ENCODE measurements around the gene KCNJ16.

Gene KCNJ16

DNA sequence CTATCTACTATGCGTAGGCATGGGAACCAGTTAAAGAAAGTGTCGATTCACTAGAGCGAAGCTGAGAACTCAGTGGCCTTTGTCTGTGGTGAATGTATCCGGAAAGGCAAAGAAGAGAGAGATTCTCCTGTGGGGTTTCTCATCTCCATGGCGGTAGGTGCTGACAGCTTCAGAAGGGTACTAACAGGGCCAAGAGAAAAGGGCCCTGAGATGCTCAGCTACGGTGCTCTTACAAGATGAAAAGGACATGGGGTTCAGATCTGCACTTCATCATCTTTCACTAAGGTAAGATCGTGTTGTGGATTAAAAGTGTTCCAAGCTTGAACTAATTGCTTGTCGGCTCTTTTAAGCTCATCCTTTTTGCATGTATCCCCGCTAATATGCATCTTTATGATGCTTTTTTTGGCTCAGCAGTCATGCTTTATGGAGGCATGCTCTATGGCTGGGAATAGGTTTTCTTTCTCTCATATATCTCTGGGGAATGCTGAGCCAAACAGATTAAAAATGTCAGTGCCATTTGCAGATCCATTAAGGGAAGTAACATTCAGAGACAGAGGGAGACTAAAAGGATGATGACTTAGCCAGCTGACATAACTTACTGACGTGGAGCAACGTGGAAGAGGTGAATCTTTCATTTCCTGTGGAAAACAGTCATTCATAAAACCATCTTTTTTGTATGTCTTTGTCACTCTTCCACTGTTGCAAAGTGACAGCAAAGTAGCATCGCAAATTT is 29.9 kb downstream of the KCNJ16 start:
- no peaks in the 10 kb centered on the region for H4K20me1 ChIP-seq (ENCODE audit: insufficient read depth, low read length)
- no peak overlapping the region for H3K27ac ChIP-seq (ENCODE audit: low read length)
- H2AFZ ChIP-seq (ENCODE audit: low read depth, low read length): peak overlapping the region; percentile 33; the same call in 1 of the 2 replicates
- no peaks in the 10 kb centered on the region for H3K27me3 ChIP-seq (ENCODE audit: low read depth, low read length)
- peak overlapping the region; percentile 13; the same call in 1 of the 2 replicates for H3K4me2 ChIP-seq (ENCODE audit: low read length)
- no peaks in the 10 kb centered on the region for H3K9me3 ChIP-seq (ENCODE audit: insufficient read depth, low read length)
- no peak overlapping the region for H3K4me3 ChIP-seq (ENCODE audit: low read length)
- H3K79me2 ChIP-seq (ENCODE audit: low read length): no peaks in the 10 kb centered on the region
- no peak overlapping the region for H3K9ac ChIP-seq (ENCODE audit: low read length)
- TF ChIP-seq, protein P1, sequence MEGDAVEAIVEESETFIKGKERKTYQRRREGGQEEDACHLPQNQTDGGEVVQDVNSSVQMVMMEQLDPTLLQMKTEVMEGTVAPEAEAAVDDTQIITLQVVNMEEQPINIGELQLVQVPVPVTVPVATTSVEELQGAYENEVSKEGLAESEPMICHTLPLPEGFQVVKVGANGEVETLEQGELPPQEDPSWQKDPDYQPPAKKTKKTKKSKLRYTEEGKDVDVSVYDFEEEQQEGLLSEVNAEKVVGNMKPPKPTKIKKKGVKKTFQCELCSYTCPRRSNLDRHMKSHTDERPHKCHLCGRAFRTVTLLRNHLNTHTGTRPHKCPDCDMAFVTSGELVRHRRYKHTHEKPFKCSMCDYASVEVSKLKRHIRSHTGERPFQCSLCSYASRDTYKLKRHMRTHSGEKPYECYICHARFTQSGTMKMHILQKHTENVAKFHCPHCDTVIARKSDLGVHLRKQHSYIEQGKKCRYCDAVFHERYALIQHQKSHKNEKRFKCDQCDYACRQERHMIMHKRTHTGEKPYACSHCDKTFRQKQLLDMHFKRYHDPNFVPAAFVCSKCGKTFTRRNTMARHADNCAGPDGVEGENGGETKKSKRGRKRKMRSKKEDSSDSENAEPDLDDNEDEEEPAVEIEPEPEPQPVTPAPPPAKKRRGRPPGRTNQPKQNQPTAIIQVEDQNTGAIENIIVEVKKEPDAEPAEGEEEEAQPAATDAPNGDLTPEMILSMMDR (IDR thresholded peaks at IDR 0.05; ENCODE audit: low read depth, low read length): no peak
- TF ChIP-seq EZH2phosphoT487 (IDR thresholded peaks at IDR 0.05; ENCODE audit: low read depth): no peak
- peaks cover 40% of the 10 kb centered on the region for H3K4me1 ChIP-seq (ENCODE audit: low read length)
- no peaks in the 10 kb centered on the region for H3K36me3 ChIP-seq (replicated peaks; ENCODE audit: low read depth, low read length)

- Histone ChIP-seq H3K27ac (ENCODE audit: low read length) (peak overlapping the region; percentile 70; the same call in 1 of the 2 replicates), H3K36me3 (replicated peaks; ENCODE audit: low read depth, low read length) (no peaks in the 10 kb centered on the region), H2AFZ (ENCODE audit: low read depth, low read length) (peak overlapping the region; percentile 33; the same call in 1 of the 2 replicates), H3K9me3 (ENCODE audit: insufficient read depth, low read length) (no peaks in the 10 kb centered on the region), H3K4me1 (ENCODE audit: low read length) (peaks cover 40% of the 10 kb centered on the region), H3K4me3 (ENCODE audit: low read length) (no peak overlapping the region), H3K27me3 (ENCODE audit: low read depth, low read length) (no peaks in the 10 kb centered on the region), H4K20me1 (ENCODE audit: insufficient read depth, low read length) (no peaks in the 10 kb centered on the region), H3K9ac (ENCODE audit: low read length) (no peak overlapping the region), H3K4me2 (ENCODE audit: low read length) (peak overlapping the region; percentile 13), H3K79me2 (ENCODE audit: low read length) (no peaks in the 10 kb centered on the region)
- TF ChIP-seq EZH2phosphoT487 (IDR thresholded peaks at IDR 0.05; ENCODE audit: low read depth): no peak
- TF ChIP-seq, protein P1 (IDR thresholded peaks at IDR 0.05; ENCODE audit: low read depth, low read length): no peak
Observed at GRCh38 chr17:70105641-70106040, 30.6 kb downstream of the KCNJ16 start.

DNA sequence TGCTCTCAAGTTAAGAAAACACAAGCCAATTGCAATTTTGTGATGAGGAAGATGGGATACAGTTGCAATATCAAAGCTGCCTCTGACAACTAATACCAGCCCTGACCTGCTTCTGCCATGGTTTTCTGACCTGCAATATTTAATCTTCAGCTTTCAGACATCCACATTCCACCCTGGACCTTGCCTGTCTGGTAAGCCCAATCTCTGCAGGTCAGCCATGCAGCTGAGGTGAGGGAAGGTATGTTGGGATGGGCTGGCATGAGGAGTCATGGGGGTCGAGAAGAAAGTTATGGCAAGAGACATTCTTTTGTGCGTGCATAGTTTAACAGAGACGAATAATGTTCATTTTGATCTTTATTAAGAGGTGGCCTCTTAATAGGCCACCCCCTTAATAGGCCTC is 31.5 kb downstream of the KCNJ16 start:
- Histone ChIP-seq H3K27me3 (ENCODE audit: low read depth, low read length) (no peaks in the 10 kb centered on the region), H3K36me3 (replicated peaks; ENCODE audit: low read depth, low read length) (peaks cover 3% of the 10 kb centered on the region), H3K27ac (ENCODE audit: low read length) (peak overlapping the region; percentile 70), H3K4me3 (ENCODE audit: low read length) (peak overlapping the region; percentile 4; the same call in 1 of the 2 replicates), H2AFZ (ENCODE audit: low read depth, low read length) (0 out of 2 replicates have a peak overlapping the region, but pooled peaks have one; percentile 3), H4K20me1 (ENCODE audit: insufficient read depth, low read length) (no peaks in the 10 kb centered on the region), H3K9ac (ENCODE audit: low read length) (peak overlapping the region; percentile 14; the same call in 1 of the 2 replicates), H3K4me2 (ENCODE audit: low read length) (peak overlapping the region; percentile 29), H3K79me2 (ENCODE audit: low read length) (no peaks in the 10 kb centered on the region), H3K9me3 (ENCODE audit: insufficient read depth, low read length) (no peaks in the 10 kb centered on the region), H3K4me1 (ENCODE audit: low read length) (peaks cover 40% of the 10 kb centered on the region)
- TF ChIP-seq, protein P1 (IDR thresholded peaks at IDR 0.05; ENCODE audit: low read depth, low read length): no peak
- TF ChIP-seq EZH2phosphoT487 (IDR thresholded peaks at IDR 0.05; ENCODE audit: low read depth): no peak

DNA sequence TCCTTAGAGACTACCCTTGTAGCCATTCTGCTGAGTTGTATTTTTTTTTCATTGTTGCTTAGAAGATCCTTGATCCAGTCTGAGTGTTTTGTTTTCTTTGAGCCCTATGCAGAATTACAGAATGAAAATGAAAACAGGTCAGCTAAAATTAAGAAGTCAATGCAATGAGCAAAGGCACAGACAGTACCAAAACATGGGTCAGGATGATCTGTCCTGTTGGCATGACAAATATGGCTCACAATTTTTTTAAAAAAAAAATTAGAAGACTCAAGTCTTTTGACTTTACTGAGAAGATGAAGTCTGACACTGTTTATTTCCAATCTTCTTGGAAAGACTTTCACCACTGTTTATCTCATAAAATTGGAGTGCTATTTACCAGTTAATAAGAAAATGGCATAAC is 32.4 kb downstream of the KCNJ16 start:
- peaks cover 40% of the 10 kb centered on the region for H3K4me1 ChIP-seq (ENCODE audit: low read length)
- H3K27ac ChIP-seq (ENCODE audit: low read length): peak overlapping the region; percentile 70
- peak overlapping the region; percentile 29 for H3K4me2 ChIP-seq (ENCODE audit: low read length)
- no peak overlapping the region for H3K4me3 ChIP-seq (ENCODE audit: low read length)
- H4K20me1 ChIP-seq (ENCODE audit: insufficient read depth, low read length): no peaks in the 10 kb centered on the region
- TF ChIP-seq EZH2phosphoT487 (IDR thresholded peaks at IDR 0.05; ENCODE audit: low read depth): no peak
- TF ChIP-seq, protein P1 (IDR thresholded peaks at IDR 0.05; ENCODE audit: low read depth, low read length): no peak
- no peaks in the 10 kb centered on the region for H3K9me3 ChIP-seq (ENCODE audit: insufficient read depth, low read length)
- H3K79me2 ChIP-seq (ENCODE audit: low read length): no peaks in the 10 kb centered on the region
- no peaks in the 10 kb centered on the region for H3K27me3 ChIP-seq (ENCODE audit: low read depth, low read length)
- H3K9ac ChIP-seq (ENCODE audit: low read length): no peak overlapping the region
- peaks cover 3% of the 10 kb centered on the region for H3K36me3 ChIP-seq (replicated peaks; ENCODE audit: low read depth, low read length)
- H2AFZ ChIP-seq (ENCODE audit: low read depth, low read length): no peak overlapping the region

Measured in OCI-LY3 (cell line).